ENCODE data around the gene HSD3B1.
A peak's percentile ranks its signal among the peaks of the same experiment; 100 is the strongest.

Gene HSD3B1

DNA sequence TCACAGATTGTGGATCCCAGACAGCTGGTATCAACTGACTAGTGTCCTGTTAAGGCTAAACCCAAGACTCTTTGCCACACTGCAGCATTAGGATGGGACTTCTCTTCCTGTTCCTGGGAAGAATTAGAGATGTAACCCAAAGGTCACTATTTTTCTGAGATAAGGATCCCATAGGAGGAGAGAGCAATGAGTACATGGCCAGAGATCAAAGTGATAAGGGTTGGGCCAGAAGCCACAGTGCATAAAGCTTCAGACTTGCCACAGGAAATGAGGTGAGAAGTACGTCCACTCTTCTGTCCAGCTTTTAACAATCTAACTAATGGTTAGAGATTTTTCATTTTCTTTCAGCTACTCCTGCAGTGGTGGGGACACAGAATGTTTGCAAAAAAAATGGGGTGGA, at the start of gene HSD3B1:
Gene HSD3B1, plus strand, starts transcription at position 270 of the 400 bp plus-strand sequence. CDS start 267 bp downstream, outside the sequence.
- DNase-seq: no peak

DNA sequence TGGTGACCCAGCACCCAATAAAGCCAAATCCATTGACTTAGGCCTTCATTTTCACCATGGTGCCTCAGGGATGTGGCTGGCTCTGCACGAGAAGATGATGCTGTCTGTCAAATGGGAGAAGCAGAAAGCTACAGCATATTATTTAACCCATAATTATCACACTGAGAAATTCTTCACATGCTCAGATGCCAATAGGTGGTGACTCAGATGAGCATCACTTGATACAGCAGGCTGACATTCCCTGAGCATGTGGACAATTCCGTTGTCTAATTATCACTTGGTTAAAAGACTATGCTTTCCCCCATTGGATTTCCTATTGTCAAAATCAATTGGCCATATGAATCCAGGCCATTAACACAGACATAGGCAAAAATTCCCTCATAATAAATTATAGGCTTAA, 44.0 kb upstream of the HSD3B1 start:
- DNase-seq: no peak

DNA sequence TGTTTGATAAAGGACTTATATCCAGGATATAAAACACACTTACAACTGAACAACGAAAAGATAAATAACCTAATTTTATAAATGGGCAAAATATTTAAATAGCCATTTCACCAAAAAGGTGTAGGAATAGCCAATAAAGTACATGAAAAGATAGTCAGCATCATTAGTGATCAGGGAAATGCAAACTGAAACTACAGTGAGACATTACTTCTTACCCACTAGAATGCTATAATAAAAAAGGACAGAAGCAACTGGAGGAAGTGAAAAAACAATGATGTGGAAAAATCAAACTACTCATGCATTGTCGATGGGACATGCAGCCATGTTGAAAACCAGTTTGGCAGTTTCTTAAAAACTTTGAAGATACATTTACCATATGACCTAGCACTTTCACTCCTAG, 43.4 kb upstream of the HSD3B1 start:
- no peak for DNase-seq

DNA sequence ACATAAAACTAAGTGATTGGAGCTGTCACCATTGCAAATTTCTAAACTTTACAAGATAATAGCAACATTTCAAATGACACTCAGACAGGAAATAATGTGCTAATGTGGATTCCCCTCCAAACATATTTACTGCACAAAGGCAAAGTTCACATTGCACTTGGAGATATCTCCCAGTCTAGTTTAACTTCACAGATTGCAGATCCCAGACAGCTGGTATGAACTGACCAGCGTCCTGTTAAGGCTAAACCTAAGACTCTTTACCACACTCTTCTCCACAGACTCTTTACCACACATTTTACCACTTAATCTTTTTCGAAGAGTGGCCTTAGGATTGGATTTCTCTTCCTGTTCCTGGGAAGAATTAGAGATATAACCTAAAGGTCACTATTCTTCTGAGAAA, 40.6 kb upstream of the HSD3B1 start:
- no peak for DNase-seq

DNA sequence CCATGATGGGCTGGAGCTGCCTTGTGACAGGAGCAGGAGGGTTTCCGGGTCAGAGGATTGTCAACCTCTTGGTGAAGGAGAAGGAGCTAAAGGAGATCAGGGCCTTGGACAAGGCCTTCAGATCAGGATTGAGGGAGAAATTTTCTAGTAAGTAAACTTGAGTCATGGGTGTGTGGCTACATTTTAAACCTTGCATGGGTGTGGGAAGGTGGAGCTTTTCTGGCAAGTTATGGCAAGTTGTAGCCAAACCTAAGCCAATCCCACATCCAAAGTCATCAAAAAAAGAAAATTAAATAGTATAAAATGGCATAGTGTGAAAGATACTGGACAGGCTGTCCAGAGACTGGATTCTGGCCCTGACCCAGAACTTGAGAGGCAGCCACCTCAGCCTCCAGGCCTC, 39.8 kb upstream of the HSD3B1 start:
- no peak for DNase-seq

DNA sequence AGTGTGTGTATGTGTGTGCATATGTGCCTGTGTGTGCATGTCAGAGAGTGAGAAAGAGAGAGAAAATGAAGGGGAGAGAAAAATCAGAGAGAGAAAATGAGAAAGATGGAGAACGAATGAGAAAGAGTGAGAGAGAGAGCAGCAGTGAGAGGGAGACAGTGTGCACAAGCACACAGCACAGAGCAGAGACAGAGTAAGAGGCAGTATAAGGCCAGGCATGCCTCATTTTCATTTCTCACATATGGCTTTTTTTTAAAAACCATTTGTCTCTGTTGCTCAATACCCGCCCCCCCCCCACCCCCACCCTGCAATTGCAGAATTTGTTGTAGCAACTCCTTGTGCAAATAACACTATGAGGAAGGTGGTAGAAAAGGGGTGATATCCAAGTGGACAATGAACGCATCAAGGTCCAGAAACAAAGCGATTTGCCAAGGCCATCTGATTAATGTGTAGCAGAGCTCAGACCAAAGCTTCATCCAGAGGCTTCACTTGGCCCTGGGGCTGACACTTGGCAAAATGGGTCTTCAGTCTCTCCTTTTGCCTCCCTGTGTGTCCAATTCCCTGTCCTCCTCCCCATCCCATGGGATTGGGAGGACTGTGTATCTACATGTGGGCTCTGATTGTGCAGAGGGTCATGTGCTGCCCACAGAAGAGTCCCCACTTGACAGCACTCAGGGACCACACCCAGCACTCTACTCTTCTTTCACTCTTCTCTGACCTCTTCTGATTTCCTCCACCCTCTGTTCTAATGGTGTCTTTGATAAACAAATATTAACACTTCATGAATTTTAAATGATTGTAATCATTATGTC, 38.9 kb upstream of the HSD3B1 start:
- no peak for DNase-seq

DNA sequence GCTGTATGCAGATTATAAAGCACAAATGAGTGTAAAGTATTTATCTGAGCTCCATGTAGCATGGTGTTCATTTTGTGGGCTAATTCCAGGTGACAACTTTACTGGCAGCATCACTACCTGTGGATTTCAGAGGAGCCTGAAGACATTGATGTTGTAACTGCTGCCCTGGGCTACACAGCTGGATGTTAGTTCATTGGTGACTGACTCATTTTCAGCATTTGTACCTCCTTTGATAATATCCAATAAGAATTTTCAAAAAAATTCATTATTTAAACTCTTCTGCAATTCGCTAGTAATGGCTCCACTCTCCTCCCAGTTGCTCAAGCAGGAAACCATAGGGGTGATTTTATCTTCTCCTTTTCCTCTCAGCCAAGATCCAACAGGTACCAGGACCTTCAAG, 37.3 kb upstream of the HSD3B1 start:
- no peak for DNase-seq

DNA sequence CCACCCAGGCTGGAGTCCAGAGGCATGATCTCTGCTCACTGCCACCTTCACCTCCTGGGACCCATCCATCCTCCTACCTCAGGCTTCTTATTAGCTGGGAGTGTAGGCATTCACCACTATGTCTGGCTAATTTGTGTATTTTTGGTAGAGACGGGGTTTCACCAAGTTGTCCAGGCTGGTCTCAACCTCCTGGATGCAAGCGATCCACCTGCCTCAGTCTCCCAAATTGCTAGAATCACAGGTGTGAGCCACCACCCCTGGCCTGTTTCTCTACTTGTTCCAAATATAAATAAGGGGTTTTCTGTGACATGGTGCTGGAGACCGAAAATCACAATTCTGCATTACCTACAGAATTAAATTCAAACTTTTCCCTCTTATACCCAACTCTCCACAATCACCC, 36.6 kb upstream of the HSD3B1 start:
- no peak for DNase-seq

DNA sequence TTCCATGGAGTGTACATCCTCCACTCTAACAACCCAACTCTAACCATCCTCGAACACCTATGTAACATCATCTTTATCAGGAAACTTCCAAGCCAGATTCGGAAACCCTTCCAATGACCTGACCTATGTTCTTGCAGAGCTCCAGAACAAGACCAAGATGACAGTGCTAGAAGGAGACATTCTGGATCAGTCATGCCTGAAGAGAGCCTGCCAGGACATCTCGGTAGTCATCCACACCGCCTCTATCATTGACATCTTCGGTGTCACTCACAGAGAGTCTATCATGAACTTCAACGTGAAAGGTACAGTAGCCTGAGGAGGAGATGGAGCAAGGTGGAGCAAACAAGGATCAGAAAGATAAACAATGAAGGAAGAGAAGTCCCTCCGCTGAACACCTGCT, 36.1 kb upstream of the HSD3B1 start:
- no peak for DNase-seq

DNA sequence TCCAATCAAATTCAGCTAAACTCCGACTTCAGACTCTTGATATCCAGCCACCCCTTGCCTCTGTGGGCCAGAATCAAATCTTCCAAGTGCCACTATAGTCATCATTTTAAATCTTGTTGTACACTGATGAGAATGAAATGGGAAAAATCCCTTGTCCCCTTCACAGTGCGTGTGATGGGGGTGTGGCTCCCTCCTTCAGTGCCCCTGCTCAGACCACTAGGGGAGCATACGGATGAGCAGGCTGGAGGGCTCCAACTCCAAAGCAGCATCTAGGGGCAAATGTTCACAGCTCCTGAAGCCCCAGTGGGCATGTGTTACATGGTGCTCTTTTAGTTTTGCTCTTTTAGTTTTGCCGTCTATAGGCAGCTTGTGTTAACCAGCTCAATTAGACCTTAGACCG, 35.4 kb upstream of the HSD3B1 start:
- DNase-seq: no peak

DNA sequence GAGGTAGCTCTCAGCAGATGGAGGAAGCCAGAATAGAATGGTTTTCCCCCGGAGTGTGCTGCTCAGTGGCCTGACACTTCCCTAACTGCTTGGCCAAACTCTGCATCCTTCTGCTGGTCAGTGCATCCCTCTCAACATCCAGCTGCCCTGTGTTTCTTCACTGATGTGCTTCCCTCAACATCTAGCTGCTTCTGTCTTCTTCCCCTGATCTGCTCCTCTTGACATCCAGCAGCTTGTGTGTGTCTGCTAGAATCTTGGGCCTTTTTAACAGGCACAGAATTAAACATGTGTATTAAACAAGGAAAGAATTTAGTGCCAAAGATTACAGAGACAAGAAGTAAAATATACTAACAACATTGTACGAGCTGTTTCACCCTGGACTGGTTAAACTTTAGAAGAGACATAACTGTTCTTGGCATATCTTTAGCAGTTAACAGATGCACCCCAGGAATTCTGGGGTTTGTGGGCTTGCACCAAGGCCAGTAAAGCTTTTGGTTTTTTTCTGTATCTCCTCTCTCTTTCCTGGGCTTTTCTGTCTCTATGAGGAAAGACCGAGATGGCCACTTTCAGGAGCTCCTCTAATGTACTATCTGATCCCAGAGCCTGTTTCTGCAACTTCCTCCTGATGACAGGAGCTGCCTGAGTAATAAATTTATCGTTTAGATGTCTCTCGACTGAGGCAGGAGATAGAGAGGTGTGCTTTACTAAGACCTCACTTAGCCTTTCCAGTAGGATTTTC, 34.8 kb upstream of the HSD3B1 start:
- DNase-seq: no peak

DNA sequence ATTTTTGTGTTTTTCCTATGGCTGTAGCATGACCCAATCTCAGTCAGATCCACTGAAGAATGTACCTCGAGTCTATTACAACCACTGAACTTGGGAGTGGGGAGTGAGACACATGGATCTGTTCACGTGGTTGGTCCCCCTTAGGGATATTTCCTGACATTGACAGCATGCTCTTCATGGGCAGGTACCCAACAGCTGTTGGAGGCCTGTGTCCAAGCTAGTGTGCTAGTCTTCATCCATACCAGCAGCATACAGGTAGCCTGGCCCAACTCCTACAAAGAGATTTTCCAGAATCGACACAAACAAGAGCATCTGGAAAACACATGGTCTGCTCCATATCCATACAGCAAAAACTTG, 34.2 kb upstream of the HSD3B1 start:
- no peak for DNase-seq

DNA sequence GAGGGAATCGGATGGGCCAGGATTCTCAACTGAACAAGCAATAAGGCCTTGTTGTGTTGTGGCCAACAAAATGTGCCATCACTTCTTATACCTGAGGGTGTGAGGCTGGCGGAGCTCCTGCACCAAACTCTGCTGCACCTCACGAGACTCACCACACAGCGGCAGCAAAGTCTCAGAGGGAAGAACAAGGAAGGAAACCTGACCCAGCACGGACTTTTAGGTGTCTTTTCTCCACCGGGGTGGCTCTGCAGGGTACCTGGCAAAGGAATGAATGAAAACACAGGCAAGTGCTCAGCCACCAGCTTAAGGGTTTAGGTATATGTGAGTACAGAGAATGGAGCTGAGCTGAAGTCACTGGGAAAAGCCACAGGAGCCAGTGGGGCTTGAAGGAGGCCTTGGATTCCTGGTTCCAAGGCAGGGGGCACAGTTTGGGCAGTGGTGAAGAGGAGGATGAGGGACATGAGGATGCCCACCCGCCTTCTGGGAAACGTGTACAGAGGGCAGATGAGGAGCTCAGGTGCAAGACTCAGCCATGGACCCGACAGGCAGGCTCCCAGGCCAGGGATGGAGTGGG, 31.1 kb upstream of the HSD3B1 start:
- DNase-seq: peak; percentile 43

DNA sequence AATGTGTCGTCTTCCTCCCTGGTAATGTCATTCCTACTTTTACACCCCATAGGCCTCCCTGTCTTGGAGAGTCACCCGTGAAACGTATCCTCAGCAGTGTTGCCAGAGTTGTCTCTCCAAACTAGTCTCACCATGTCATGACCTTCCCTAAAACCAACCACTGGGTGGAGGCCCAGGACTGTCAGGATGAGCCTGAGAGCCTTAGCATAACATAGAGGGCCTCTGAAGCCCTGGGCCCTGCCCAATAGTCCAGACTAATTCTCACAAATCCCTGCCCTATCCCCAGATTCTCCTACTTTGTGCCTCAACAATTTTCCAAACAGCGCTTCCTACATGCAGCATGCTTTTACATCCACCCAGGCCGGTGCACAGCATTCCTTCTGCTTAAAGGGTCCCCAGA, 29.3 kb upstream of the HSD3B1 start:
- DNase-seq: no peak

DNA sequence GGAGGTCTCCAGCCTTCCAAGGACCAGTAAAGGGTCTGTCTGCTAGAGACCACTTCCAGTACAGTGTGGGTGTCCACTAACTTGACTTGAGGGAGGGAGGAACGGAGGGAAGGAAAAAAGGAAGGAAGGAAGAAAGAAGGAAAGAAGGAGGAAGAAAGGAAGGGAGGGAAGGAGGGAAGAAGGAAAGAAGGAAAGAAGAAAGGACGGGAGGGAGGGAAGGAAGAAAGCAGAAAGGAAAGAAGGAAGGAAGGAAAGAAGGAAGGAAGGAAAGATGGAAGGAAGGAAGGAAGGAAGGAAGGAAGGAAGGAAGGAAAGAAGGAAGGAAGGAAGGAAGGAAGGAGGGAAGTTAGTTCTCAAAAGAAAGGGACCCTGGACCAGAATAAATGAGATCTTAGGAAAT, 26.8 kb upstream of the HSD3B1 start:
- DNase-seq: no peak

DNA sequence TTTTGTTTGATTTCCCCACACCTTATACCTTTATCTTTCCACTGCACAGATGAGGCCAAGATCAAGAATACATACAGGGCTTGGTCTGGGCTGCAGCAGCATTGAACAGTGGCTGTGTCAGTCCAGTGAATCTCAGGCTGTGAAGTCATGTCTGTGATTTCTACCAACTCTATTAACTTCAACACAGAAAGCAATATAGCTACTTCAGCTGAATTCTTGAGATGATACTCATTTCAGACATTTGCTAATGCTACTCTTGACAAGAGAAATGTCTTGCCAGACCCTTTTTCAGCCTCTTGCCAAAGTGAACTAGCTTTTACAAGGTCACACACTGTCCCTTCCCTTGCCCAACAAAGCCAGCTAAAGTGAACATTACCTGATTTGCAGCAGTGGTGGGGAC, 25.1 kb upstream of the HSD3B1 start:
- DNase-seq: no peak

DNA sequence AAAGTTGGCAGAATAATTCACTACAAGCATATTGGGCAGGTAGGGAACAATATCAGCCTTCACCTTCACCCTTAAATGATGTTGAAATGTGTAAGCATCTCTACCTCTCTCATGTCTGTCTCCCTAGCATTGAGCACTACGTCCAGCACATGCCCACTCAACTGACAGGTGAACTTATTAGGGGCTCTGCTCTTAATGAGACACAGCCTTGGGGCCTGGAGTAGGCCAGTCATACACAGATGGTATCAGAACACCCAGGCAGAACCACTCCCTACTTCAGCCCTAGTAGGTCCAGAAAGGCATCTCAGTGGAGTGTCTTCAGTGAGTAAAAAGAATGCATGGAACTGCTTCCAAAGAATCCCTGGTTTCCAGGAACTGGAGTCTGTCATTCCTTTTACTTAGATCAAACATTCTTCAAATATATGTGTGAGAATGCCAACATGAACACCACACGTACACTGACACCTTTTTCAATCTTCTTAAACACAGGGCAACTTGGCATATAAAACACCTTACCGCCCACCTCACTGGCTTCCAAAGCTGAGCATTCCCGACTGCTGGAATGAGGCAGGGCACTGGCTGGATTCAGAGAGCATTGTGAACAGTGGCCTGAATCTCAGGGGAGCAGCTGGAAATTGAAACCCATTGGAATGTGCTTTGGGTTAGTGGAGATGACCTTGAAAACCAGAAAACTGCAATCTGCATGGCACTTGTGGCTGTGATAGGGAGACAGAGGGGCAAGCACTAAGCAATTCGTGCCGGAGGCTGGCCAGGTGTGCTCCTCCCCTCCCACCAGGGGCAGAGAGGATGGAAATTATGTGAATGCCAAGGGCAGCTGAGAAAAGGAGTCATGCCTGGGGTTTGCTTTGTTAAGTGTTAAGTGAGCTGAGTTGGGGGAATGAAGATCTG, 24.2 kb upstream of the HSD3B1 start:
- DNase-seq: no peak

DNA sequence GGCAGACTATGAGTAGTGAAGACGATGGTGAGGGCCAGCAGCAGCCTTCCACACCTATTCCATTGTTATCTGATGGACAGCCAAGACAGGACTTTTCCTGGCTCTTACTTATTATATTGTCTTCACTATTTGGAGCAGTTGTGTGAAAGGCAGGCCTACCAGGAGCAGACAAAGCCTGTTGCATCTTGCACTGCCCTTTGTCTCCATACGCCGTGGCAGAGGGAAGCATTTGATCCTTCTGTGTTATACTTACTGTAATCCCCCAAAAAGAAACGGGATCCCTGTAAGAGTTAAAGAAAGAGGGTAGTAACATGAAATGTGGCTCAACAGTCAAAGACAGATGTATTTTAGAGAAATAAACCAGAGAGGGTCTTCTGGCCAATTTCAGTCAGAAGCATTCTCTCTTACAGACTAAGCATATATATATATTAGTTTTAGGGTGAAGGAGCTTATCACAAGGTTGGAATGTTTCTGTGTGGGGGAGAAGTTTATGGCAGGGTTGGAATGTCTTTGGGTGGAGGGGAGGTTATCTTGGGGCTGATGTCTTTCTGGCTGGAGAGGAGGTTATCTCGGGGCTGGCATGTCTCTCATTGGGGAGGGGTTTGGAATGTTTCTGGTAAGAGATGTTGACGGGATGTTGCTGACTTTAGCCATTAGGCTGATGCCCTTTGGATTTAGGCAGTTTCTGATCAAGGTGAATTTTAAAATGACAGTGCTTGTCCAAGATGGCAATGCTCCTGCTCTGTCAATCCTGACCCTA, 23.4 kb upstream of the HSD3B1 start:
- DNase-seq: no peak

DNA sequence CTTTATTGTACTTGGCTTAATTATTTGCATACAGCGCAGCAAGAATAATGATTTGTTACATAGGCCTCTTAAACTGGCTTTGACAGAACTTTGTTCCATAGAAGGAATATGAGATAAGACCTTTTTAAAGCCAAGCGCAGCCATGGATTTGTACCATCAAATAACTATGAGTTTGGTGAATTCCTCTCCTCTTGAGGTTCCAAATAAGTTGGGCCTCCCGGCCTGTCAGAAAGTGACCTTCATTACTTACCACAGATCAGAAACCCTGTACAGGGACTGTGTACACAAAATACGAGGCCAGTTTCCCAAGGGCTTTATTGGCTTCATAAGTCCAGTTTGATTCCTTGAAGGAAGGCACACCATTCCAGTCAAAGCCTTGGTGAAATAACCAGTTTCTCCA, 21.8 kb upstream of the HSD3B1 start:
- DNase-seq: no peak

DNA sequence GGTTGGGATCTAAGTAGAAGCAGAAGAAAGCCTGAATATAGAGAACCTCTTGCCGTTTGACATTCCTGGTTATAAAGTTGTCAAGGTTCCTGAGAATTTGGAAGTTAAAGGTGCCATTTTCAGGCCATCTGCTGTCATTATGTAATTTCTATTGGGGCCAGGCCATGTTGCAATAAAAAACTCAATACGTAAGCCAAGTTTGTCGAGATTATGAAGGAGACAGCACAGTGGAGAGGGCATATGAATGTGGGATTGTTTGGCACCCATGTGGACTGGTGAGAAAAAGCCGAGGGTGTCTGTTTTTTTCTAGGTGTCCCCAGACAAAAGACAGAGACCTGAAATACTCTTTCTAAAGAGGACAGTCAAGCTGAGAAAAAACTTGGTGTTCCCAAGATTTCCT, 18.8 kb upstream of the HSD3B1 start:
- DNase-seq: no peak

DNA sequence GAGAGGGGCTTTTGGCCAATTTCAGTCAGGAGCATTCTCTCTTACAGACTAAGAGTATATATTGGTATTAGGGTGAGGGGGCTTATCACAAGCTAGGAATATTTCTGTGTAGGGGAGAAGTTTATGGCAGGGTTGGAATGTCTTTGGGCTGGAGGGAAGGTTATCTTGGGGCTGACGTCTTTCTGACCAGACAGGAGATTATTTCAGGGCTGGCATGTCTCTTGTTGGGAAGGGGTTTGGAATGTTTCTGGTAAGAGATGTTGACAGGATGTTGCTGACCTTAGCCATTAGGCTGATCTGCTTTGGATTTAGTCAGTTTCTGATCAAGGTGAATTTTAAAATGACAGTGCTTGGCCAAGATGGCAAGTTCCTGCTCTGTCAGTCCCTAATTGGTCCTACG, 17.8 kb upstream of the HSD3B1 start:
- DNase-seq: no peak

DNA sequence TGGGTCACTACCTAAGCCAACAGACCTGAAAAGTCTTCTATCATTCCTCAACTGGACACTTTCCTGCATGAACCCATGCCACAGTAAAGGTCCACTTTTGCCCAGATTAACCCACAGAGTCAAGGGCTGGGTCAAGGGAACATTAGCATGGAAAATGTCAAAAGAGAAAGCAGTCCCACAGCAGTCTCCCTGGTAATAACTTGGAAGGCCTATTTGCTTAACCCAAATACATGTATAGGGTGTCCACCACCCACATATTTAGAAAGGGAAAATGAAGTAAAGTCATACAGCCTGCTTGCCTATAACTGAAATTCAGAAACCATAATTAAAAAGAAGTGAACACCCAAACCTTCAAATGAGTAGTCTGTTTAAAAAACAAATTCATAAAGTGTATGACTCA, 16.1 kb upstream of the HSD3B1 start:
- DNase-seq: no peak

DNA sequence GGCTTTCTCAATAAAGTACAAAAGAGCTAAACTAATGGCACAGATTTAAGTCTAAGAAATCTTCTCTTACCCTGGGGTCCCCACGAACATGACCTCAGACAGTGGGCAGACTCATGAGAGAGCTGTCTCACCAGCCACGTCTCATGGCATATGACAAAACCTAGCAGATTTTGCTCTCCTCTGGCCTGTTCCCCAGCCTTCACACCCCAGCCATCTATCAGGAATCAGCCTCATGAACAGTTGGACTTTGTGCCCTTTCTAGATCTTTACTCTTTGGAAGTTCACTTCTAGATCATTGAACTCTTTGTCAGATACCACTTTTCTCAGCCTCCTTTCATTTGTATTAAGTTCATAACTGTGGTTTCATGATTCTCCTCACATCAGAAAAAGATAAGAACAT, 14.2 kb upstream of the HSD3B1 start:
- DNase-seq: no peak

Measured in NCI-H2107 (cell line).